ENCODE measurements around the gene PPP1R3F. TPM values are rescaled to one million over a fixed set of nuclear protein-coding genes. Genes with fewer than 3 reads are reported as not detected.

PPP1R3F gene
- total RNA-seq, 4 donors from 2014 or later = 24.0 to 49.6 (median 34.2) TPM

DNA sequence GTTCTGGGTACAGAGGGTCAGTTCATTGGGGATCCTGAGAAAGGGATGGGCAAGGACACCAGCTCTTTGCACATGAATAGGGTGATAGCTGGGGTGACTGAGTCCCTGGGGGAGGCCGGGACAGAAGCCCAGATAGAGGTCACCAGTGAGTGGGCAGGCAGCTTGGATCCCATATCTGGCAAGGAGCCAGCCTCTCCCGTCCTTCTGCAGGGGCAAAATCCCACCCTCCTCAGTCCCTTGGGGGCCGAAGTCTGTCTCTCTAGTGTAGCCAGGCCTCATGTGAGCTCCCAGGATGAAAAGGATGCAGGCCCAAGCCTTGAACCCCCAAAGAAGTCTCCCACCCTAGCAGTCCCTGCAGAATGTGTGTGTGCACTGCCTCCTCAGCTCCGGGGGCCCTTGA lies 17.0 kb downstream of the PPP1R3F start:
- Histone ChIP-seq H3K27ac (no peak overlapping the region), H3K9me3 (no peaks in the 10 kb centered on the region), H3K27me3 (no peaks in the 10 kb centered on the region), H3K36me3 (peaks cover 0 to 11% of the 10 kb centered on the region in 2 donors), H3K4me3 (no peak overlapping the region), H3K4me1 (no peaks in the 10 kb centered on the region)
- ATAC-seq (no peak), DNase-seq (no peak)
- TF ChIP-seq, protein P1, sequence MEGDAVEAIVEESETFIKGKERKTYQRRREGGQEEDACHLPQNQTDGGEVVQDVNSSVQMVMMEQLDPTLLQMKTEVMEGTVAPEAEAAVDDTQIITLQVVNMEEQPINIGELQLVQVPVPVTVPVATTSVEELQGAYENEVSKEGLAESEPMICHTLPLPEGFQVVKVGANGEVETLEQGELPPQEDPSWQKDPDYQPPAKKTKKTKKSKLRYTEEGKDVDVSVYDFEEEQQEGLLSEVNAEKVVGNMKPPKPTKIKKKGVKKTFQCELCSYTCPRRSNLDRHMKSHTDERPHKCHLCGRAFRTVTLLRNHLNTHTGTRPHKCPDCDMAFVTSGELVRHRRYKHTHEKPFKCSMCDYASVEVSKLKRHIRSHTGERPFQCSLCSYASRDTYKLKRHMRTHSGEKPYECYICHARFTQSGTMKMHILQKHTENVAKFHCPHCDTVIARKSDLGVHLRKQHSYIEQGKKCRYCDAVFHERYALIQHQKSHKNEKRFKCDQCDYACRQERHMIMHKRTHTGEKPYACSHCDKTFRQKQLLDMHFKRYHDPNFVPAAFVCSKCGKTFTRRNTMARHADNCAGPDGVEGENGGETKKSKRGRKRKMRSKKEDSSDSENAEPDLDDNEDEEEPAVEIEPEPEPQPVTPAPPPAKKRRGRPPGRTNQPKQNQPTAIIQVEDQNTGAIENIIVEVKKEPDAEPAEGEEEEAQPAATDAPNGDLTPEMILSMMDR (IDR thresholded peaks at IDR 0.05 in 4 of 5, conservative IDR thresholded peaks at IDR 0.05 in 1 of 5) = no peak
- no peak for TF ChIP-seq POLR2A (IDR thresholded peaks at IDR 0.05)
- in situ Hi-C loops (cut with MboI; ENCODE audit: low sequenced_read_pairs in 4 of 4) = no loop called here
- intact Hi-C loops (cut with DNase I; ENCODE audit: low total_unique reads) = no loop called here

DNA sequence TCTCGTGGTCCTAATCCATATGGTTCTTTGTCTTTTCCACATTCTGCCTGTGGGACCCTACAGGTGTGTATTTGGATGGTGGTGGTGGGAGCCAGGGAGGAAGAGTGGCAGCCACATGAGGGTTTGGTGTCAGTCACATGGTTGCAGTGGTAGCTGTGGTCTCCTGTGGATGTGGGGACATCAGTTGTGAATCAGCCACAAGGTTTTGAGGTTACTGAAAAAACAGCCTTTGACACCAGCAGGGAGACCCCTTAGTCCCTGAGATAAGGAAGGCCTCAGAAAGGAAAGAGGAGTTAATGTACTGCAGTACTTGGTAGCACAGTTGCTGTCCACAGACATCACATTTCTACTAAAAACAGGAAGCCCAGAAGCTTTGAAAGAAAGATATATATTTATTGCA lies 18.1 kb downstream of the PPP1R3F start:
- TF ChIP-seq POLR2A (IDR thresholded peaks at IDR 0.05) = no peak
- TF ChIP-seq, protein P1 (IDR thresholded peaks at IDR 0.05 in 4 of 5, conservative IDR thresholded peaks at IDR 0.05 in 1 of 5) = no peak
- intact Hi-C loops (cut with DNase I; ENCODE audit: low total_unique reads) = no loop called here
- Histone ChIP-seq H3K27me3 (no peaks in the 10 kb centered on the region), H3K36me3 (peaks cover 0 to 11% of the 10 kb centered on the region in 2 donors), H3K27ac (no peak overlapping the region), H3K9me3 (no peaks in the 10 kb centered on the region), H3K4me1 (no peaks in the 10 kb centered on the region), H3K4me3 (no peak overlapping the region)
- in situ Hi-C loops (cut with MboI; ENCODE audit: low sequenced_read_pairs in 4 of 4) = no loop called here
- DNase-seq (no peak), ATAC-seq (no peak)

- TF ChIP-seq, protein P1 (IDR thresholded peaks at IDR 0.05 in 4 of 5, conservative IDR thresholded peaks at IDR 0.05 in 1 of 5) = no peak
- Histone ChIP-seq H3K27ac (no peak overlapping the region), H3K36me3 (peaks cover 0 to 11% of the 10 kb centered on the region in 2 donors), H3K4me3 (no peak overlapping the region), H3K27me3 (no peaks in the 10 kb centered on the region), H3K9me3 (no peaks in the 10 kb centered on the region), H3K4me1 (no peaks in the 10 kb centered on the region)
- intact Hi-C loops (cut with DNase I; ENCODE audit: low total_unique reads) = loop anchor here (5.0 kb wide), 3 partner anchors 462 to 587 kb away; partner anchors contain the start of gene USP27X
- DNase-seq (no peak), ATAC-seq (no peak)
- in situ Hi-C loops (cut with MboI; ENCODE audit: low sequenced_read_pairs in 4 of 4) = no loop called here
Measured at GRCh38 chrX:49290215-49290614, 20.6 kb downstream of the PPP1R3F start.

DNA sequence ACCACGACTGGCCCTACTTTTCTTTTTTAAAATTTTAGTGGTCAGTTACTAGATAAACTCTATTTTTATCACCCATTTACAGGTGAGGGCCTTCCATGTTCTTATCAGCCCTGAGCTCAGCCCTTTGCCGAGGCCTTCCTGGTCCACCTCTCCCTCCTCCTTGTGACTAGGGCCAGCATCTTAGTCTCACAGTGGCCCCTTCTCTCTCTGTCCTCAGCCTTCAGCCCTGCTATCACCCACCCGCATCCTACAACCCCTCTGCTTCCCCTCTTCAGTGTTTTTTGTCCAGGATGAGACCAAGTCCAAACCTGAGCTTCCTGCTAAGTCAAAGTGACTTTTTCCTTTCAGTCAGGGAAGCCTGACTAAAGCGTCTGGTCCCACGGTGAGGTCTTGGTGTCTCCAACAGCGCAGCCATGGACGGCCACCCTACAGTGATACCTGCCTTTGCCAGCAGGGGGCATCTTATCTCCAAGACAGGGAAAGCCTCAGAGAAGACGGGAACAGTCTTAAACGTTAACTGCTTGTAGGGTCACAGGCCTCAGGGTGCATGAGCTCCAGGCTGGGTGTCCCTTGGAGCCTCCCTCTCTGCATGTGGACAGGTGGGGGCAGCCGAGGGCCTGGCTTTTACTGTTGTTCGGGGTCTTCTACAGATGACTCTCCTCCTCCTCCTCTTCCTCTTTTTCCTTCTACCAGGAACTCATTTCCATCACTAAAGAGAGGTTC lies 22.2 kb downstream of the PPP1R3F start:
- H3K36me3 ChIP-seq = no peaks in the 10 kb centered on the region
- H3K9me3 ChIP-seq = no peaks in the 10 kb centered on the region
- in situ Hi-C loops (cut with MboI; ENCODE audit: low sequenced_read_pairs in 4 of 4) (no loop called here), intact Hi-C loops (cut with DNase I; ENCODE audit: low total_unique reads) (loop anchor here (5.0 kb wide), 3 partner anchors 461 to 586 kb away; partner anchors contain the start of gene USP27X)
- H3K27me3 ChIP-seq = no peaks in the 10 kb centered on the region
- H3K4me3 ChIP-seq = no peak overlapping the region
- H3K4me1 ChIP-seq = no peaks in the 10 kb centered on the region
- TF ChIP-seq, protein P1 (IDR thresholded peaks at IDR 0.05 in 4 of 5, conservative IDR thresholded peaks at IDR 0.05 in 1 of 5) = peak; percentile 16 to 62 (median 47)
- TF ChIP-seq POLR2A (IDR thresholded peaks at IDR 0.05) = no peak
- DNase-seq (peak in 1 of 2 donors; percentile 28), ATAC-seq (peak; percentile 50 to 61)
- no peak overlapping the region for H3K27ac ChIP-seq

Data from gastrocnemius medialis (tissue), 4 donors.